HS-27A (cell line): ENCODE results near the gene UGT1A1.

Experiments used
- DNase-seq: peaks from one replicate; pipeline ENCODE4 v3.0.0-alpha.2; 2012; ENCODE audit warnings: low read depth, missing footprints

The UGT1A1 gene

GRCh38 chr2:233758141-233758540 is 1.9 kb upstream of the UGT1A1 start:
- DNase-seq = no peak

DNA sequence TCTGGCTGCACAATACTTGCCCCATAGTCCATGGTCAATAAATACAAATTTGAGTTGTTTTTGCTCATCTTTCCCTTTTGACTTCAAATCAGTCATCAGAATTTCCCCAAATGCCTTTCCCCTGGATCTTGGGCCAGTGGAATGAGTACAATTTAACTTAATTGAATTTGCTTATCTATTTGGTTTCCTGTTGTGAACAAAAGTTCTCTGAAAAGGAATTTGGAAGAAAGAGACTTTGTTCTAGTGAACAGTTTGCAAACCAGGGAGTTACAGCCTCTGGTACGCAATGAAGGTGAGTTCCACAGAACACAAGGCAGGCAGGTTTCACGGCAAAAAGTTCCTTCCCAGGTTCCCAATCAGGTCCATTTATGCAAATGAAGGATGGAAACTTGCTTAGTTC is 1.2 kb upstream of the UGT1A1 start:
- DNase-seq = no peak

DNA sequence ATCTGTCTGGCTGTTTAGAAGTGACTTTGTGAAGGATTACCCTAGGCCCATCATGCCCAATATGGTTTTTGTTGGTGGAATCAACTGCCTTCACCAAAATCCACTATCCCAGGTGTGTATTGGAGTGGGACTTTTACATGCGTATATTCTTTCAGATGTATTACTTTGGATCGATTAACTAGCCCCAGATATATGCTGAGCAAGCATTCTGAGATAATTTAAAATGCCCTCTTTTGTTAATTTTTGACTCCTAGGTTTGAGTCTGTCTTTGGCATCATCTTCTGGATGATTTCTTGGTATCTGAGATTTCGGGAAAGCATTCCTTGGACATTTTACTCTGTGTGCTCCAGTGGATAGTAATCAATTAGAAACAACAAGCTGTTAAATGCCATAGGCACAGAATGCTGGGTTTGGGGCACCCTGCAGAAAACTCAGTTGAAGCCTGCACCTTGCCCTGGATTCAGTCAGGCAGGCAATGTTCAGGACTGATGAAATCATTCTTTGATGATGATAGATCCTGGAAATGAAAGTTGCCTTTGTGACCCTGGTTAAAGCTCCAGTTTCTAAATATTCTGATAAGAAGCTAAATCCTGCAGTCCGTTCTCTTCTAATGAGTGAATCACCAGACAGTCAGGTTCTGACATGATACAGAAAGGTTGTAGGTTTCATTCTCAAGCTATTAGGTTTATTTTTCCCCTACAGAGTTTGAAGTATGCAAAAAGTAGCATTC is 1.1 kb downstream of the UGT1A1 start:
- no peak for DNase-seq

DNA sequence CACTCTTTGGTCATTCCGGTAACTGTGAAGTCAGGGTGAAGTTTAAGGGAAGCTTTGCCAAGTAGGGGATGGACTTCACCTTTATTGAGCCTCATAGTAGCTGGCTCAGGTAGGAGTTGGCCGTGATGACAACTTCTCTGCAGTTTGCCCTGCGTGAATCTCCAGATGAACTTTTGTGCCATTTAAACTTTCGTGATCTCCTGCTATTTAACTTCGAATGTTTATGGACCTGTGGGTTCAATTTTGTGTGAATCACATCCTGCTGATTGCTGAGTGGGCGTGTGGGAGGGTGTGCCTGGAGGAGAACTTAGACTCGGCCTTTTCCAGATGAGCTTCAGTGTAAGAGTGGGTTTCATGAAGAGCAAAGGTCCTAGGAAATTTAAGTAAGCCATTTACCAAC is 4.2 kb downstream of the UGT1A1 start:
- no peak for DNase-seq

- no peak for DNase-seq
Measured at GRCh38 chr2:233764761-233765160, 4.7 kb downstream of the UGT1A1 start.

- no peak for DNase-seq
Measured at GRCh38 chr2:233766416-233766815, 6.3 kb downstream of the UGT1A1 start.

GRCh38 chr2:233768076-233768475 is 8.0 kb downstream of the UGT1A1 start:
- DNase-seq = no peak

- DNase-seq = no peak
Measured at GRCh38 chr2:233769260-233769659, 9.2 kb downstream of the UGT1A1 start.

GRCh38 chr2:233772153-233772552 is 12.1 kb downstream of the UGT1A1 start:
- DNase-seq = no peak

DNA sequence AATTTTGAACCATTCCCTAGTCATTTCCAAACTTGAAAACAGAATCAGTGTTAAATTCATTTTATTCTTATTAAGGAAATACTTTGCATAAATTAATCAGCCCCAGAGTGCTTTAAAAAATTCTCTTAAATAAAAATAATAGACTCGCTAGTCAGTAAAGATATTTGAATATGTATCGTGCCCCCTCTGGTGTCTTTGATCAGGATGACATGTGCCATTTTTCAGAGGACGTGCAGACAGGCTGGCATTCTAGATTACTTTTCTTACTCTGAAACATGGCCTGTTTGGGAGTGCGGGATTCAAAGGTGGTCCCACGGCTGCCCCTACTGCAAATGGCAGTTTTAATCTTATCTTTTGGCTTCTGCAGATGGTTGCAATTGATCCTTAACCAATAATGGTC is 12.5 kb downstream of the UGT1A1 start:
- no peak for DNase-seq

DNA sequence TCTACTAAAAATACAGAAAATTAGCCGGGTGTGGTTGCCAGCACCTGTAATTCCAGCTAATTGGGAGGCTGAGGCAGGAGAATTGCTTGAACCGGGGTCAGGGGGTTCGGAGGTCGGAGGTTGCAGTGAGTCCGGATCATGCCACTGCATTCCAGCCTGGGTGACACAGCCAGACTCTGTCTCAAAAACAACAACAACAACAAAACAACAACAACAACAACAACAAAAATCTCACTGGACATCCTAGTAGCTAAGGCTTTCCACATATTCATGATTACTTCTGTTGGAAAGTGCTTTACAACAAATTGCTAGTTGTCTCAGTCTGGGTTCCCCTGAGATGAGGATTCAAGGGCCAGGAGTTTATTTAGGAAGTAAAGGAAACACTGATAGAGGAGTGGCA is 13.8 kb downstream of the UGT1A1 start:
- DNase-seq = no peak

DNA sequence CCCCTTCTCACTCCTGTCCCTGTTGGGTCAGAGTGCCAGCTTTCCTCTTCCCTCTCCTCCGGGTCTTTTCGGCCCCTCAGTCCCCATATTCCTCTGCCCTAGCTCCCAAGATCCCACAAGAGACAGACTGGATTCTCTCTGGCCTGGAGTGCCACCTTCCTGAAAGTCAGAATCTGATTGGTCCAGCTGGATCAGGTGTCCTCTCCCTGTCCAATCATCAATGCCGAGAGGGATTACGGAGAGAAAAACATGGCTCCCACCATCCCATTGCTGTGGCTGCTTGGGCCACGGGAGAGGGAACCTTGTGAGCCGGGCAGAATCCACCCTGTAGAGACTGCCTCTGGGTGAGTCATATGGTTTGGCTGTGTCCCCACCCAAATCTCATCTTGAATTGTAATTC is 15.3 kb downstream of the UGT1A1 start:
- DNase-seq = no peak

DNA sequence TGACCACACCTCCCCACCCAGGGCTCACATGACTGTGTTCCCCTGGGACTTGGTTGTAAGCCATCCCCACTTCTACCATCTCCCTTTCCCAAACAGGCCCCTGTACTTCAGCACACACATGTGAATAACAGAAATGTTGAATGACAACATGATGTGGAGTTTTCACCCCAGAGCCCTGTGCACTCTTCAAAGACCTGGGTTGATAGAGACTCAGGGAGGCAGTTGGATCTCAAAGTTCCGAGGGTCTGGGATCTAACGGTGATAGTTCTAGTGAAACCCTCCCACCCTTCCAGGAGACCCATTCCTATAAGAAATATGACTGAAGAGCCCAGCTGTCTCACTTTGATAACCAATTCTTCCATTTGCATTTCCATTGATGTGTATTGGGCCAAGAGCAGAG is 18.0 kb downstream of the UGT1A1 start, which contains the start of gene MROH2A:
Gene MROH2A (plus strand): TSS at position 301 of the 400 bp plus-strand sequence. CDS start 1,029 bp downstream, outside the sequence.
- DNase-seq = no peak

GRCh38 chr2:233779722-233780121 is 19.7 kb downstream of the UGT1A1 start:
- DNase-seq = no peak

- no peak for DNase-seq
Measured at GRCh38 chr2:233780771-233781170, 20.7 kb downstream of the UGT1A1 start.

DNA sequence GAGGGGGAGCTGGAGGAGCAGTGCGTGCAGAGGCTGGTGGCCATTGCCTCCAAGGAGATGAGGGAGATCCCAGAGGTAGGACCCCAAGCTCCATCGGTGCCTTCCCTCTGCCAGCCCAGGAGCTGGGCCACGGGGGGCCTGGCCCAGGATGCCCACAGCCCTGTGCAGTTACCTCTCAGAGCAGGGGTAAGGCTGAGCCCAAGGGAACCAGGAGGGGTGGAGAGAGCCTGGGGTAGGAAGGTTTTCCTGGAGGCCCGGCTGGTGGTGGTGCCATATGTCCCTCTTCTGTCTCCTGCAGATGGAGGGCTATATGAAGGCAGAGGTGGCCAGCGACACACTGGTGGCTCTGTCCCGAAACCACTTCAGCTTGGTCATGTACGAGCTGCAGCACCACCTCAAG is 29.5 kb downstream of the UGT1A1 start:
- no peak for DNase-seq

GRCh38 chr2:233791151-233791882 is 31.2 kb downstream of the UGT1A1 start:
- no peak for DNase-seq

DNA sequence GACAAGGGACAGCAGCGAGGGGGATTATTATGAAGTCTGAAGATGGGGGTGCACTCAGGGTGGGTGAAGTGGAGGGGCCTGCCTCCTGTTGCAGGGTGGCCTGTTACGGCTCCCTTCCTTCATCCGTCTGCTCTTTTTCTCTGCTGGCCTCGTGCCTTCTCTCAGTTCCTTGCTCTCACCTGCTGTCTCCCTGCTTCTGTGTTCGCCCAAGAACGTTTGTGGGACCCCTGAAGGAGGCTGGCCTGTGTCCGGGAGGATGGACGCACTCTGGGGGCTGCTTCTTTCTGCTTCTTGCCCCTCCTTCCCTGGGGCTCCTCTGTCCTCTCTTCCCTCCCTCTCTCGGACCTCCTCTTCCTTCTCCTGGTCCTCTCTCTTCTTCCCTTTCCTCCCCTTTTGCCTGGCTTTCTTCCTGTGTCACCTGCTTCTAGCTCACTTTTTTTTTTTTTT is 31.8 kb downstream of the UGT1A1 start:
- DNase-seq = no peak

DNA sequence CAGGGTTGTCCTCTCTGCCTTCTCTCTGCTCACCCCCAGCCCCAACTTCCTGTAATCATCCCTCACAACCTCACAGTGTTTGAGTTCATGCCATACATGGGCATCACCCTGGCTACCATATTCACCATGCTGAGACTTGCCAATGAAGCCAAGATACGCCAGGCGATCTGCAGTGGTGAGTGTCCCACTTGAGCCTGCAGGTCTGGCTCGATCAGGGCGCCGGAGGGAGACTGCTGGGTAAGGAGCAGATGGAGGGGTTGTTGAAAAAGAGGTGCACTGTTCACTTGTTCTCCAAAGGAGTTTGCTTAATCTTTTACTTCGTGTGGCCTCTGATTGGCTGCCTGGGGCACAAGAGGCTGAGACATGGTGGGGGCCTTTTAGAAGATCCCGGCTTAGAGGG is 32.6 kb downstream of the UGT1A1 start:
- no peak for DNase-seq

DNA sequence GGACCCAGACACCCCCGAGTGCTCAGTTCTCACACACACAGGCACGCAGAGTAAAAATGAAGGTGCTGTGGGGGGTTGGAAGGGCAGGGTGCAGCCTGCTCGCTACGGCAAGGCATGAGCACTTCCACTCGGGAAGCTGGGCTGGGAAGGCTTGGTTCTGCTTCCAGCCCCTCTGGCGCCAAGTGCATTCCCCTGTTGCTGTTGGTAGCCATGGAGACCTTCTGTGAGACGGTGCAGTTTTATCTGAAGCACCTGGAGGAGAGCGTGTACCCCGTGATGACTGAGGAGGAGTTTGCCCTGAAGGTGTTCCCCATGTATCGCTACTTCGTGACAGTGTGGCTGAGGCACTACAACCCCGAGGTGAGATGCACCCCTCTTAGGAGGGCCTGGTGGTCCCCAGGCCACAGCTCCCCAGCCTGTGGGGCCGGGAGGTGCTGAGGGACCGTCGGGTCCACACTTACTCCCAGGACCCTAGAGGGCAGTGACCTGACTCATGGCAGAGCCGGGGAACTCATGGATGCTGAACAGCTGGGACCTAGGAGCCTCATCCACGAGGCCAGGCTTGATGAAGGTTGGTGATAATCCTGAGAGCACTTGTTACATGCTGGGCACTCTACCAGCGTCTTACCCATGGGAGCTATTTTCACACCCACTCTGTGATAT is 33.5 kb downstream of the UGT1A1 start:
- DNase-seq = no peak

- DNase-seq = no peak
Measured at GRCh38 chr2:233794128-233794658, 34.1 kb downstream of the UGT1A1 start.

DNA sequence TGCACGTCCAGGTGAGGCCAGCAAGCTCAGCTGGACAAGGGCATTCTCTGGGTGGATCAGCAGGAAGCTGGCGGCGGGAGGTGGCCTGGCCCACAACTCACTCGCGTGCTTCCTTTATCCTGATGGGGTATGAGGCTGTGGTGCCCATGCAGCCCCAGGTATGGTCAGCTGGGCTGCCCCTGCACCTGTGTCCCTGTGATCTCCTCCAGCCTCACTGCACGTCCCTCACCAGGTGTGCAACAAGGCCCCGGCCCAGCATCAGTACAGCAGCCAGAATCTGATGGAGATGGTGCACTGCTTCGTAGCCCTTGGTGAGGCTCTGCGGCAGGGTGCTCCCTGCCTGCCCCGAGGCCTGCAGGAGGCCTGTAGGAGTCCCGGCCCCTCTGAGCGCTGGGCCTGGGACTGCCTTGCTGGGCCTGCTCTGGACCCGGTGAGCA is 35.7 kb downstream of the UGT1A1 start:
- no peak for DNase-seq

GRCh38 chr2:233796254-233796653 is 36.2 kb downstream of the UGT1A1 start:
- DNase-seq = no peak
